ENCODE results near the gene RALB.
"Not testable (repeated sequence)": the region's sequence is repeated elsewhere in the genome, so short reads cannot be mapped to it uniquely, and the experiment has no call there.

The RALB gene

DNA sequence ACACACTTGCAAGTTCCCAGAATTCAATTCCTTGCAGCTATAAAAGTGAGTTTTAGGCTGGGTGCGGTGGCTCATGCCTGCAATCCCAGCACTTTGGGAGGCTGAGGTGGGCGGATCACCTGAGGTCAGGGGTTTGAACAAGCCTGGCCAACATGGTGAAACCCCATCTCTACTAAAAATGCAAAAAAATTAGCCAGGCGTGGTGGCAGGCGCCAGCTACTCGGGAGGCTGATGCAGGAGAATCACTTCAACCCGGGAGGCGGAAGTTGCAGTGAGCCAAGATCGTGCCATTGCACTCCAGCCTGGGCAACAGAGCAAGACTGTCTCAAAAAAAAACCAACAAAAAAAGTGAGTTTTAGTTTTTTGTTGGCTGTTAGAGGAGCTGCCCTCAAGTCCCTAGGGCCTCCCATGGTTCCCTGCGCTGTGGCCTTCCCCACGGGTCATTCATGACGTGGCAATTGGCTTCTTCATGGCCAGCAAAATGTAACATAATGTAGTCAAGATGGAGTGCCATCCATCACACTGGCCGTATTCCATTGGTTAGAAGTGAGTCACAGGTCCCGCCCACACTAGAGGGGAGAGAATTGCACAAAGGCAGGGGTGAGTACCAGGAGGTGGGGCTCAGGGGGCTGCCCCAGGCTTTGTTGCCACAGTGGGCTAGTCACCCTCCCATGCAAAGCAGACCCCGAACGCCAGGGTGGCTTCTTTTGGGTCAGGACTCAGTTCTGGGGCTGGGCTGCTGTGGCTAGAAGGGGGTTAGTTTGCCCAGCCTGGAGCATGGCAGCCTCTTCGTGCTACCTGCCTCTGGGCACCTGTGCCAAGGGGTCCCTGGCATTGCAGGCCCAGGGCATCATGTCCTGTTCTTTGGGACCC is 55.6 kb downstream of the RALB start:
- Histone ChIP-seq H3K9me3 (ENCODE audit: control insufficient read depth, low read depth, low read length) (no peaks in the 10 kb centered on the region), H3K36me3 (ENCODE audit: control insufficient read depth, low read depth, low read length) (no peaks in the 10 kb centered on the region), H3K4me1 (ENCODE audit: control insufficient read depth, low read depth, low read length) (peaks cover 3% of the 10 kb centered on the region), H3K27me3 (ENCODE audit: control insufficient read depth, insufficient read depth, low read length) (peaks cover 42% of the 10 kb centered on the region), H3K27ac (ENCODE audit: low read length) (no peak overlapping the region), H3K9ac (ENCODE audit: low read length) (no peak overlapping the region), H3K4me3 (ENCODE audit: low read length) (no peak overlapping the region)

DNA sequence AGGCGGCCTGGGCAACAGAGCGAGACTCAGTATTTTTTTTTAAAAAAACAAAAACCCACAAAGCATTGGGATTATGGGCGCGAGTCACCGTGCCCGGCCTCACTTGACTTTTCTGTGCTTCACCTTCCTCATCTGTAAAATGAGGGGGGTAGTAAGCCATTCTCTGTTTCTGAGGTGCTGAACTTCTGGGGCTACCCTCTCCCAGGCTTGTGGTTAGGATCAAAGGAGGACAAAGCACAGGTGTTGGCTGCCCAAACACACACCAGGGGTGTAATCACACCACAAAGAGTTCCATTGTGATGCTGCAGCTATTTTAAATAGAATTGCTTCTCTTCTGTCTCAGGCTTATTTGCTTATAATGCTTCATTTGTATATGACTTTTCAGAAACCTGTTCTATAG is 57.5 kb downstream of the RALB start:
- H3K9ac ChIP-seq (ENCODE audit: low read length), result no peak overlapping the region
- H3K9me3 ChIP-seq (ENCODE audit: control insufficient read depth, low read depth, low read length), result no peaks in the 10 kb centered on the region
- H3K4me3 ChIP-seq (ENCODE audit: low read length), result no peak overlapping the region
- peaks cover 60% of the 10 kb centered on the region for H3K27me3 ChIP-seq (ENCODE audit: control insufficient read depth, insufficient read depth, low read length)
- no peak overlapping the region for H3K27ac ChIP-seq (ENCODE audit: low read length)
- H3K36me3 ChIP-seq (ENCODE audit: control insufficient read depth, low read depth, low read length), result no peaks in the 10 kb centered on the region
- H3K4me1 ChIP-seq (ENCODE audit: control insufficient read depth, low read depth, low read length), result peaks cover 3% of the 10 kb centered on the region

DNA sequence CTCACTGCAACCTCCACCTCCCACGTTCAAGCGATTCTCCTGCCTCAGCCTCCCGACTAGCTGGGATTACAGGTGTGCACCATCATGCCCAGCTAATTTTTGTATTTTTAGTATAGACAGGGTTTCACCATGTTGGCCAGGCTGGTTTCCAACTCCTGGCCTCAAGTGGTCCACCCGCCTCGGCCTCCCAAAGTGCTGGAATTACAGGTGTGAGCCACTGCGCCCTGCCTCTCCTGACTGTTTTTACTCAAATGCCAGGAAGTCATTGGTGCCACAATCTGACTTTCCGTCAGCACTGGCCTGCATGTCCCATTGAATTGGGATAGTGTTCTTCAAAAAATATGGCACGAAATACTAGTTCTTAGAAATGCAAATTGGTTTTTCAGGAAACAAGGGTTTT is 58.2 kb downstream of the RALB start:
- peaks cover 57% of the 10 kb centered on the region for H3K27me3 ChIP-seq (ENCODE audit: control insufficient read depth, insufficient read depth, low read length)
- H3K4me3 ChIP-seq (ENCODE audit: low read length); H3K4me1 ChIP-seq (ENCODE audit: control insufficient read depth, low read depth, low read length); H3K9me3 ChIP-seq (ENCODE audit: control insufficient read depth, low read depth, low read length); H3K27ac ChIP-seq (ENCODE audit: low read length); H3K9ac ChIP-seq (ENCODE audit: low read length); H3K36me3 ChIP-seq (ENCODE audit: control insufficient read depth, low read depth, low read length): not testable (repeated sequence)

DNA sequence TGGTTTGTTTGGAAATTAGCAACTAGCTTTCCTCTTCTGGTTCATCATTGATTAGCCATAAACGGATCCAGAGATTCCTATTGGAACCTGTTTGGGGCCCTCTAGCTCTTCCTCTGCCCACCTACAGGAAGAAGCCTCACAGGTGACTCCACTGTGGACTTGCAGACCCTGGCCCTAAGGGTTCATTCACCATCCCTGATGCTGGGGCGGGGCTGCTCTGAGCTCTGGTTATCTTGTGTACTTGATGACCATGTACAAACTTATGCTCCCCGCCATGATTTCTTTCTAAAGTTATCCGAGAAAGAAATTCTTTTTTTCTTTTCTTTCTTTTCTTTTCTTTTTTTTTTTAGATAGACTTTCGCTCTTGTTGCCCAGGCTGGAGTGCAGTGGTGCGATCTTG is 59.4 kb downstream of the RALB start:
- no peak overlapping the region for H3K27ac ChIP-seq (ENCODE audit: low read length)
- H3K4me1 ChIP-seq (ENCODE audit: control insufficient read depth, low read depth, low read length), result peaks cover 3% of the 10 kb centered on the region
- no peaks in the 10 kb centered on the region for H3K36me3 ChIP-seq (ENCODE audit: control insufficient read depth, low read depth, low read length)

DNA sequence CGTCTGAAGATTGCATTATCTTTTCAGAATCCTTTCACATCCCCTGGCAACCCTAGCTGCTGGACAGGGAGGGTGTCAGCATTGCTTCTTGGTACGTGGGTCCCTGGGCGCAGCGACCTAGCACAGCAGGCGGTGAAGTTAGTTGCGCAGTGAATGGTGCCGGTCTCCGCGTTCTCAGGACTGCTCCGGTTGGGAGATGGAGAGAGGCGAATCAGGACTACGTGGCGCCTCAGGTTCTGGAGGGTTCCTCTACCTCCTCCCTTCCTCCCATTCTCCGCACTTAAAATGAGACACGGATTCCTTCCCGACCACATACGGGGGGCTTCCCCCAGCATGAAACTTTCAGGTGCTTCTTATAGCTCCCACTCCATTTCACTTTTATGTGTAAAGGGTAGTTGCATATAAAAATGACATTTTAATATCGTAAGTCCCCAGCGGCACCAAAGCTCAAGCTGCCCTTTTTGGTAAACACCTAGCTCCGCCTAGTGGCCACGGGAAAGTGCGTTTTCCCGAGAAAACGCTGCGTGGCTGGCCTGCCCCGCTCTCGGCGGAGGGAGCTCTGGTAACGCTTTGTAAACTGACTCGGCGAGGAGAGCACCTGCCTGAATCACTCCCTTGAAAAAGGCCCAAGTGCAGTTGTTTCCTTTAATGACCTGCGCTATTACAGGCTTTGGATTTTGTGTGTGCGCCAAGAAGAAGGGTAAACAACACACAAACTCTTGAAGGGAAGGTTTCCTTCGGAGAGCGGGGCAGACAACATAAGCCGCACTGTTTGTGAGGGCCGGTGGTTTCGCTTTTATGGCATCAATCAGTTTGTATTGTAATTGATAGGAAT is 60.4 kb downstream of the RALB start:
- no peaks in the 10 kb centered on the region for H3K9me3 ChIP-seq (ENCODE audit: control insufficient read depth, low read depth, low read length)
- peaks cover 3% of the 10 kb centered on the region for H3K4me1 ChIP-seq (ENCODE audit: control insufficient read depth, low read depth, low read length)
- peaks cover 57% of the 10 kb centered on the region for H3K27me3 ChIP-seq (ENCODE audit: control insufficient read depth, insufficient read depth, low read length)
- no peak overlapping the region for H3K27ac ChIP-seq (ENCODE audit: low read length)
- H3K36me3 ChIP-seq (ENCODE audit: control insufficient read depth, low read depth, low read length), result no peaks in the 10 kb centered on the region
- peak overlapping the region; percentile 46 for H3K4me3 ChIP-seq (ENCODE audit: low read length)
- H3K9ac ChIP-seq (ENCODE audit: low read length), result no peak overlapping the region

More for the DNA sequence above, 59.4 kb downstream of the RALB start:
- H3K9ac ChIP-seq (ENCODE audit: low read length), result no peak overlapping the region
- H3K9me3 ChIP-seq (ENCODE audit: control insufficient read depth, low read depth, low read length), result no peaks in the 10 kb centered on the region
- H3K27me3 ChIP-seq (ENCODE audit: control insufficient read depth, insufficient read depth, low read length), result peaks cover 57% of the 10 kb centered on the region
- H3K4me3 ChIP-seq (ENCODE audit: low read length), result no peak overlapping the region

DNA sequence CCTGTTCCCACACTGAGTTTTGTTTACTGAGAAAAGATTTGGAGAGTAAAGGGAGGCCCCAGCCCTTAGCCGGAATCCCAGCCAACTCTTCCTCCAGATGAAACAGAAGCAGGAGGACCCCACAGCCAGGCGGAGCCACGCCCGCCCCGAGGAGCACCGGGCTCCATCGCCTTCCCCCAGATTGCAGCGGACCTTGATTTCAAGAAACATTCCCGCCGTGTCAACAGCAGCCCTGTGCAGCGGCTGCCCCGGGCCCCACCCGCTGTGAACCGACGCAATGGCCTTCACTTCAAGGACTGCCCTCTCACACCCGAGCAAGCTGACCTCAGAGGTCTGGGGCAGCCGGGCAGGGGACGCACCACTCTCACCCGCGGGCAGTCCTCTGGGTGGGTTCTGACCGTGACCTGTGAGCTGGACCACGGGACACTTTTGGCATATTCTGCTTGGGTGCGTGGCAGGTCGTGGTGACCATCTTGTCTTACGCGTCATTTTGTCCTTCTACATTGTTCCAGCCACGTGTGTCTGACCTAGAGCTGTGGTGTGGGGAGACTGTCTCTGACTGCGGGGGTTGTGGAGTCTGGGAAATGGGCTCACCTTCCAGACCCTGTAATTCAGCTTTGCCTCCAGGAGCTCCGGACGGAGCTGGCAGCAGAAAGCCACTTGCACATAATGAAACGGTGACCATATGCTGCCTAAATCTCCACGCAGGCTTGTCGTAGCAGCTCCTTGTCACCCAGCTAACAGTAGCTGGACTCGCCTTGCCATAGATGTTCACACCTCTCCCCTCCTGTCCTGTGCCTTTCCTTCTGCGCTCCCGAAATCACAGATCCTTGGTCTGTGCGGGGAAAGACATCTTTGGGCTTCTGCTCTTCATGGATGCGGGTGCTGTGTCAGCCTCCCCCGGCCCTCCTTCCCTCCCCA is 61.3 kb downstream of the RALB start:
- Histone ChIP-seq H3K36me3 (ENCODE audit: control insufficient read depth, low read depth, low read length) (no peaks in the 10 kb centered on the region), H3K27ac (ENCODE audit: low read length) (no peak overlapping the region), H3K27me3 (ENCODE audit: control insufficient read depth, insufficient read depth, low read length) (peaks cover 54% of the 10 kb centered on the region), H3K4me3 (ENCODE audit: low read length) (peak overlapping the region; percentile 46), H3K4me1 (ENCODE audit: control insufficient read depth, low read depth, low read length) (peaks cover 3% of the 10 kb centered on the region), H3K9me3 (ENCODE audit: control insufficient read depth, low read depth, low read length) (no peaks in the 10 kb centered on the region), H3K9ac (ENCODE audit: low read length) (no peak overlapping the region)

DNA sequence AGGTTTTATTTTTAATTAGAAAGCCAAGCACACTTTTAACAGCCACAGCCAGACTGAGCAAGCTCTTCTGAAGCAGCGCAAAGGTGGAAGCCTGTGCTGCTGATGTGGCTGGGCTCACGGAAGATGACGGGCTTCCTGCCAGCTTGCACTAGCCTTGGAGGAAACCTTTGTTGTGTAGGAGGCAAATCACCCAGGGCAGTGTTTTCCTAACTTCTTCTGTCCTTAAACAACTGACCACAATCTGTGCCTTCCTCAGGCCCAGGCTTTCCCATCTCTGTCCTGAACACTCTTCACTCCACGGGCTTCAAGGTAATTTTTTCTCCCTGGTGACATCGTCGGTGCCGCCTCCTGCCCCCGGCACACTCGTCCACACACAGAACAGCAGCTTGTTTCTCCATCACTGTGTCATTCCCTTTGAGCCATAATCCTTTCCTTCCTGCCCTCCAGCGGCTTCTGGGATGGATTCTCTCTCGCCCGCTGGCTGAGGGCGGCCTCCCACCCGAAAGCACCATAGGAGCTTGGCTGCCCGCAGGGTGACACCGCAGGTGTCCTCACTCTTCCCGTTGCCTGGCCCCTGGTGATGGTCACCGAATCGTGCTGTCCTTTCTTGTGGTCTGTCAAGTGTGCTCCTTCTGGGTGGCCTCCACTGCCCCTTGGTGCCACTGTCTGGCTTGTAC is 62.2 kb downstream of the RALB start:
- Histone ChIP-seq H3K9me3 (ENCODE audit: control insufficient read depth, low read depth, low read length) (no peaks in the 10 kb centered on the region), H3K27me3 (ENCODE audit: control insufficient read depth, insufficient read depth, low read length) (peaks cover 49% of the 10 kb centered on the region), H3K4me3 (ENCODE audit: low read length) (no peak overlapping the region), H3K27ac (ENCODE audit: low read length) (no peak overlapping the region), H3K36me3 (ENCODE audit: control insufficient read depth, low read depth, low read length) (no peaks in the 10 kb centered on the region), H3K4me1 (ENCODE audit: control insufficient read depth, low read depth, low read length) (peaks cover 3% of the 10 kb centered on the region), H3K9ac (ENCODE audit: low read length) (no peak overlapping the region)

DNA sequence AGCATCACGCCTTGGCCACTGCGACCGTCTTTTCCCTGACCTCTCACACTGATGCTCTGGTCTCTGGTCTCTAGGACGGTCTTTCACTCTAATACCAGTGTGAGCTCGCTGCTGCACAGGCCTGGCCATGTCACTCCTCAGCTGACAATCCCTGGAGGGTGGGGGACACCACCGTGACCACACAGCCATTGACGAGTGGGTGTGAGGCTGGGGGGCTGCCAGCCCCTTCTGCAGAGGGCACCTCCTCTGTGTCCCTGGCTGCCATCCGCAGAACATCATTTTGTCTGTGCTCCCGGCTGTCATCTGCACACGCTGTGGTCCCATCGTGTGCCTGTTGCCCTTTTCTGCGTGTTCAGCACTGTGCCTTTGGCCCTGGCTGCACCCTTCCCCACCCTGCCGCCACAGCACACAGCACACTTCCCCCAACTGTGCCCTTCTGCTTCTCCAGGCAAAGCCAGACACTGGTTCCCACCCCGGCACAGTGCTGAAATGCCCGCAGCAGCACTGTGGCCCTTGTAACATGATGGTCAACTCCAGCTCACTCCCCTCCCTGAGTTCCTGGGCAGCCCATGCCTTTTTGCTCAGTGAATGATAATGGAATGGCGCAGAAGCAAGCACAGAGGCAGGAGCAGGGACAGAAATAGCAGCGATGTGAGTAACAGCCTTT is 62.8 kb downstream of the RALB start:
- H3K4me3 ChIP-seq (ENCODE audit: low read length), result no peak overlapping the region
- H3K36me3 ChIP-seq (ENCODE audit: control insufficient read depth, low read depth, low read length), result no peaks in the 10 kb centered on the region
- no peak overlapping the region for H3K27ac ChIP-seq (ENCODE audit: low read length)
- no peak overlapping the region for H3K9ac ChIP-seq (ENCODE audit: low read length)
- peaks cover under 1% of the 10 kb centered on the region for H3K4me1 ChIP-seq (ENCODE audit: control insufficient read depth, low read depth, low read length)
- no peaks in the 10 kb centered on the region for H3K9me3 ChIP-seq (ENCODE audit: control insufficient read depth, low read depth, low read length)
- H3K27me3 ChIP-seq (ENCODE audit: control insufficient read depth, insufficient read depth, low read length), result peaks cover 44% of the 10 kb centered on the region

DNA sequence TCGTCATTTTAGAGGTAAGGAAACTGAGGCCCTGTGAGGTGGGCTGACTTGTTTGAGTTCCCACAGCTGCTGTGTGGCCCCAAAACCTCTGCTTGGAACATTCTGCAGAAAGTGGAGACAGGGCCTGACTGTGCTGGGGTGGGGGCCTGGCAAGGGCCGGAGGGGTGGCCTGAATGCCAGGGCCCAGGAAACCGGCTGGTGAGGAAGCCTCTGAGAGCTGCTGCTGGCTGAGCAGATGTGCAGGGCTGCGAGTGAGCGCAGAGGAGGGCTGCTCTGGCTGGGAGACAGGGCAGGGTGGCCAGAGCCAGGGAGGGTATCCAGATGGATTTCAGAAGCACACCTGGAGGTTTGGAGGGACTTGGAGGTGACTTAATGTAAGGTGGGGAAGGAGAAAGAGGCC is 63.4 kb downstream of the RALB start:
- no peaks in the 10 kb centered on the region for H3K4me1 ChIP-seq (ENCODE audit: control insufficient read depth, low read depth, low read length)
- H3K27me3 ChIP-seq (ENCODE audit: control insufficient read depth, insufficient read depth, low read length), result peaks cover 38% of the 10 kb centered on the region
- no peak overlapping the region for H3K4me3 ChIP-seq (ENCODE audit: low read length)
- H3K9ac ChIP-seq (ENCODE audit: low read length), result no peak overlapping the region
- no peak overlapping the region for H3K27ac ChIP-seq (ENCODE audit: low read length)
- no peaks in the 10 kb centered on the region for H3K9me3 ChIP-seq (ENCODE audit: control insufficient read depth, low read depth, low read length)
- no peaks in the 10 kb centered on the region for H3K36me3 ChIP-seq (ENCODE audit: control insufficient read depth, low read depth, low read length)

DNA sequence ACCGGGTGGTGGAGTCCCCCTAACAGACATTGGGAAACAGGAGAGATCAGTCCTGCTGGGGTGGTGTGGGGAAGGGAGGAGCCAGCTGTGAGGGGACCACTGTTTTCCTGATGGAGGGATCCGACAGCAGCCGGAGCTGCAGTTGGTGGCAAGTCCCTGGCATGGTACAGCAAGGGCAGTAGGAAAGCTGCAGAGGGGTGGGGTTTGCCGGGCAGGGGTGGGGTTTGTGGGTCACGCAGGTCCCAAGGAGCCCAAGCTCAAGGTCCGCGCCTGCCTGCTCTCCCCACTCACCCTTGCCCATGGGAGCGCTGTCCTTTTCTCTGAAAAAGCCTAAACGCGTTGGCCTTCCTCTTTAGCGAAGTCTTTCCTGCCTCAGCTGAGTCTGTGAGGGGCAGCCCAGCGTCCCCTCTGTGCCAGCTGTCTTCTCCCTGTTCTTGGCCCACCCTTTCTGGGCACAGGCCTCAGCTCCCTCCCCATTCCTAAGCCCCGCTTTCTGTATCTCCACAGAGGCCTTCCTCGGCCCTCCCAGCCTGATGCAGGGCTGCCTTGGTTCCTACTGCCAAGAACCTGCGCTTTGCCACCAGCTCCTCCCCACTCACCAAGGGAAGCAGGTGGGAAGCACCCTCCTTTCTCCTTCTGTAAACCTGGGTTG is 64.0 kb downstream of the RALB start:
- H3K9me3 ChIP-seq (ENCODE audit: control insufficient read depth, low read depth, low read length), result no peaks in the 10 kb centered on the region
- no peak overlapping the region for H3K4me3 ChIP-seq (ENCODE audit: low read length)
- no peaks in the 10 kb centered on the region for H3K4me1 ChIP-seq (ENCODE audit: control insufficient read depth, low read depth, low read length)
- no peaks in the 10 kb centered on the region for H3K36me3 ChIP-seq (ENCODE audit: control insufficient read depth, low read depth, low read length)
- H3K27ac ChIP-seq (ENCODE audit: low read length), result no peak overlapping the region
- peaks cover 34% of the 10 kb centered on the region for H3K27me3 ChIP-seq (ENCODE audit: control insufficient read depth, insufficient read depth, low read length)
- H3K9ac ChIP-seq (ENCODE audit: low read length), result no peak overlapping the region
